Measurements from ENCODE around the gene BNC2. TPM values are rescaled to one million over a fixed set of nuclear protein-coding genes. Genes with fewer than 3 reads are reported as not detected.

Gene BNC2
- total RNA-seq, 4 donors from 2014 or later: 3.9 to 45.4 (median 13.1) TPM

- TF ChIP-seq POLR2A (IDR thresholded peaks at IDR 0.05) (no peak), CTCF (IDR thresholded peaks at IDR 0.05) (peak in 3 of 6 experiments; percentile 14 to 26 (median 23))
- H3K27ac ChIP-seq: no peak overlapping the region
- peaks cover 0 to 5% (median 0%) of the 10 kb centered on the region in 4 donors for H3K4me1 ChIP-seq
Observed at GRCh38 chr9:16651446-16651964, 219.0 kb downstream of the BNC2 start.

GRCh38 chr9:16645970-16646369 lies 224.5 kb downstream of the BNC2 start:
- Histone ChIP-seq H3K27ac (no peak overlapping the region), H3K4me1 (no peaks in the 10 kb centered on the region), H3K9me3 (no peaks in the 10 kb centered on the region), H3K4me3 (no peak overlapping the region), H3K36me3 (no peaks in the 10 kb centered on the region), H3K27me3 (no peaks in the 10 kb centered on the region)
- DNase-seq: no peak
- TF ChIP-seq POLR2A (IDR thresholded peaks at IDR 0.05): no peak
- TF ChIP-seq CTCF (IDR thresholded peaks at IDR 0.05): no peak

More at GRCh38 chr9:16651446-16651964, 219.0 kb downstream of the BNC2 start:
- H3K4me3 ChIP-seq: no peak overlapping the region
- no peaks in the 10 kb centered on the region for H3K36me3 ChIP-seq
- no peak for DNase-seq
- H3K9me3 ChIP-seq: no peaks in the 10 kb centered on the region
- H3K27me3 ChIP-seq: no peaks in the 10 kb centered on the region

GRCh38 chr9:16642421-16643109 lies 227.9 kb downstream of the BNC2 start:
- H3K36me3 ChIP-seq: no peaks in the 10 kb centered on the region
- no peak overlapping the region for H3K4me3 ChIP-seq
- no peak for DNase-seq
- H3K27me3 ChIP-seq: no peaks in the 10 kb centered on the region
- no peaks in the 10 kb centered on the region for H3K4me1 ChIP-seq
- TF ChIP-seq CTCF (IDR thresholded peaks at IDR 0.05) (no peak), POLR2A (IDR thresholded peaks at IDR 0.05) (no peak)
- H3K9me3 ChIP-seq: no peaks in the 10 kb centered on the region
- H3K27ac ChIP-seq: no peak overlapping the region

GRCh38 chr9:16640649-16641048 lies 229.8 kb downstream of the BNC2 start:
- H3K36me3 ChIP-seq: no peaks in the 10 kb centered on the region
- no peak overlapping the region for H3K4me3 ChIP-seq
- no peak for DNase-seq
- TF ChIP-seq CTCF (IDR thresholded peaks at IDR 0.05): no peak
- TF ChIP-seq POLR2A (IDR thresholded peaks at IDR 0.05): no peak
- no peak overlapping the region for H3K27ac ChIP-seq
- H3K27me3 ChIP-seq: no peaks in the 10 kb centered on the region
- H3K9me3 ChIP-seq: no peaks in the 10 kb centered on the region
- no peaks in the 10 kb centered on the region for H3K4me1 ChIP-seq

GRCh38 chr9:16639644-16640043 lies 230.8 kb downstream of the BNC2 start:
- DNase-seq: no peak
- Histone ChIP-seq H3K27me3 (no peaks in the 10 kb centered on the region), H3K4me3 (no peak overlapping the region), H3K27ac (no peak overlapping the region), H3K9me3 (no peaks in the 10 kb centered on the region), H3K36me3 (no peaks in the 10 kb centered on the region), H3K4me1 (no peaks in the 10 kb centered on the region)
- TF ChIP-seq POLR2A (IDR thresholded peaks at IDR 0.05) (no peak), CTCF (IDR thresholded peaks at IDR 0.05) (no peak)

Data from Peyer's patch (tissue), 4 donors.